Naive thymus-derived CD4-positive, alpha-beta T cell (primary cell): ENCODE results near the gene ILK. TPM values are rescaled to one million over a fixed set of nuclear protein-coding genes. Genes with fewer than 3 reads are reported as not detected.

Experiments
- ATAC-seq: fragments of 150-1000 bp; cut with Tn5 transposase; 2 replicates; pipeline ENCODE4 v1.10.0; 2021; ENCODE audit warnings: mild to moderate bottlenecking, moderate library complexity
- CTCF ChIA-PET: fragments of 350-600 bp; sonication (Branson Sonifier 250); formaldehyde crosslinking; loops from one replicate; lab custom pipeline; 2021; ENCODE audit warnings: antibody characterized with exemption; lab: Charles Lee
- POLR2A ChIA-PET: fragments of 350-600 bp; sonication (Branson Sonifier 250); formaldehyde crosslinking; loops from one replicate; lab custom pipeline; 2021; ENCODE audit warnings: antibody characterized with exemption, inconsistent platforms; lab: Charles Lee
- DNase-seq, 9 donors: peaks; one replicate each; pipeline versions ENCODE4 v3.0.0 to v3.0.0-alpha.2; 2020 to 2022; ENCODE audit warnings: mixed read lengths in 1 of 9
- H3K27ac ChIP-seq: one replicate; pipeline ENCODE4 v1.7.0; 2013; ENCODE audit warnings: mild to moderate bottlenecking, low read depth, low read length, moderate library complexity
- H3K27me3 ChIP-seq, 2 donors: one replicate each; pipeline ENCODE4 v1.7.0; 2013; ENCODE audit warnings: low read length in 2 of 2, mild to moderate bottlenecking in 2 of 2, moderate library complexity in 2 of 2; ENCODE audit not compliant: control insufficient read depth in 2 of 2, insufficient read depth in 2 of 2
- H3K36me3 ChIP-seq, 3 experiments: 1 replicate in 2 of 3; 2 replicates in 1 of 3; pipeline ENCODE4 v1.7.0; 2013; ENCODE audit warnings: low read length in 3 of 3, mild to moderate bottlenecking in 3 of 3, moderate library complexity in 1 of 3; ENCODE audit not compliant: insufficient read depth in 3 of 3, control insufficient read depth in 2 of 3
- H3K4me1 ChIP-seq, 2 donors: one replicate each; pipeline ENCODE4 v1.7.0; 2013; ENCODE audit warnings: low read length in 2 of 2, mild to moderate bottlenecking in 2 of 2, moderate library complexity in 1 of 2; ENCODE audit not compliant: control insufficient read depth in 2 of 2, insufficient read depth in 2 of 2
- H3K4me3 ChIP-seq: 2 replicates; pipeline ENCODE4 v1.7.0; 2013; ENCODE audit warnings: mild to moderate bottlenecking, low read length
- H3K9me3 ChIP-seq, 3 experiments: 1 replicate in 2 of 3; 2 replicates in 1 of 3; pipeline ENCODE4 v1.7.0; 2013; ENCODE audit warnings: low read length in 3 of 3; ENCODE audit not compliant: control insufficient read depth in 2 of 3
- H3K27ac Mint-ChIP-seq, 9 donors: one replicate each; pipeline ENCODE4 v1.8.0; 2020 to 2022; ENCODE audit warnings: mixed read lengths in 9 of 9, mild to moderate bottlenecking in 8 of 9, moderate library complexity in 5 of 9, inconsistent platforms in 2 of 9
- H3K27me3 Mint-ChIP-seq, 5 donors: one replicate each; pipeline ENCODE4 v1.8.0; 2021 to 2022; ENCODE audit warnings: mixed read lengths in 5 of 5, mild to moderate bottlenecking in 1 of 5
- H3K36me3 Mint-ChIP-seq, 5 donors: one replicate each; pipeline ENCODE4 v1.8.0; 2020 to 2022; ENCODE audit warnings: mixed read lengths in 5 of 5, mild to moderate bottlenecking in 3 of 5, inconsistent platforms in 1 of 5
- H3K4me1 Mint-ChIP-seq, 7 donors: one replicate each; pipeline ENCODE4 v1.8.0; 2020 to 2022; ENCODE audit warnings: mixed read lengths in 7 of 7, mild to moderate bottlenecking in 3 of 7, inconsistent platforms in 1 of 7
- H3K4me3 Mint-ChIP-seq, 10 donors: one replicate each; pipeline ENCODE4 v1.8.0; 2020 to 2022; ENCODE audit warnings: mild to moderate bottlenecking in 10 of 10, mixed read lengths in 10 of 10, moderate library complexity in 6 of 10, inconsistent platforms in 2 of 10
- H3K9me3 Mint-ChIP-seq, 11 donors: one replicate each; pipeline ENCODE4 v1.8.0; 2020 to 2022; ENCODE audit warnings: mixed read lengths in 11 of 11, mild to moderate bottlenecking in 4 of 11, inconsistent platforms in 1 of 11, moderate library complexity in 1 of 11
- intact Hi-C, 2 donors: fragments of 100-400 bp; cut with micrococcal nuclease; formaldehyde crosslinking; loops; one replicate each; pipeline ENCODE4 v1.15.1; 2023
- polyA plus RNA-seq, 2 donors: library from polyadenylated mRNA; unstranded; fragments of 300-500 nt; fragmentation: Illumina TruSeq; gene quantifications; one replicate each; pipeline ENCODE4 v1.2.3, GENCODE V29; 2021
- total RNA-seq, 6 experiments: library from RNA in 5 of 6; stranded (reverse) in 5 of 6; gene quantifications; 1 replicate in 5 of 6; 2 replicates in 1 of 6; pipeline ENCODE4 v1.2.3 and lab custom pipeline; 2021 to 2026

Gene ILK
- total and polyA plus RNA-seq, 7 experiments from 2014 or later: 34.4 to 165 (median 79.7) TPM

- H3K9me3 Mint-ChIP-seq: no peaks in the 10 kb centered on the region
- H3K27ac Mint-ChIP-seq: no peak overlapping the region
- H3K4me1 ChIP-seq: peaks cover 51% of the 10 kb centered on the region in 2 donors
- peak overlapping the region; percentile 86 for H3K27ac ChIP-seq
- H3K36me3 Mint-ChIP-seq: peaks cover 6 to 32% (median 13%) of the 10 kb centered on the region in 5 donors
- ChIA-PET POLR2A (interaction anchor here (0.7 to 10.3 kb wide), 20 partner anchors 8 to 226 kb away, joined by 3 to 170 read pairs (median 5); partner anchors contain the start of genes ARFIP2, DCHS1, MRPL17 and TAF10), CTCF (interaction anchor here (0.7 to 3.7 kb wide), 24 partner anchors 8 to 226 kb away, joined by 3 to 41 read pairs (median 4); partner anchors contain the start of genes MRPL17, TAF10 and TPP1)
- peak; percentile 26 to 74 (median 60) for DNase-seq
- no peaks in the 10 kb centered on the region for H3K9me3 ChIP-seq
- H3K36me3 ChIP-seq: peaks cover under 1 to 48% (median 8%) of the 10 kb centered on the region in 3 experiments
- peak overlapping the region; percentile 85 for H3K4me3 ChIP-seq
- H3K4me3 Mint-ChIP-seq: no peak overlapping the region
- peaks cover 9 to 33% (median 21%) of the 10 kb centered on the region in 7 donors for H3K4me1 Mint-ChIP-seq
- intact Hi-C loops: loop anchor here (1.0 to 10.0 kb wide), 10 partner anchors 8 to 919 kb away; partner anchors contain the start of genes MRPL17 (in 1 of the 2), SMPD1 (in 1 of the 2), TAF10 (in 1 of the 2) and TPP1 (in 1 of the 2)
- no peaks in the 10 kb centered on the region for H3K27me3 ChIP-seq
- H3K27me3 Mint-ChIP-seq: no peaks in the 10 kb centered on the region
- peak; percentile 71 for ATAC-seq
These were observed 580 bp downstream of the ILK start for GRCh38 chr11:6604081-6604626.

GRCh38 chr11:6604790-6605189 lies 1.2 kb downstream of the ILK start:
- Mint-ChIP-seq H3K4me3 (no peak overlapping the region), H3K4me1 (peaks cover 4 to 33% (median 17%) of the 10 kb centered on the region in 7 donors), H3K9me3 (no peaks in the 10 kb centered on the region), H3K27me3 (no peaks in the 10 kb centered on the region), H3K27ac (no peak overlapping the region), H3K36me3 (peaks cover 0 to 30% (median 11%) of the 10 kb centered on the region in 5 donors)
- Histone ChIP-seq H3K4me1 (peaks cover 51% of the 10 kb centered on the region in 2 donors), H3K36me3 (peaks cover 7 to 48% (median 8%) of the 10 kb centered on the region in 3 experiments), H3K9me3 (no peaks in the 10 kb centered on the region), H3K27ac (peak overlapping the region; percentile 86), H3K27me3 (no peaks in the 10 kb centered on the region), H3K4me3 (peak overlapping the region; percentile 85)
- no peak for ATAC-seq
- POLR2A ChIA-PET: interaction anchor here (0.7 to 10.3 kb wide), 18 partner anchors 8 to 226 kb away, joined by 3 to 170 read pairs (median 6); partner anchors contain the start of genes ARFIP2, DCHS1, MRPL17 and TAF10
- CTCF ChIA-PET: interaction anchor here (0.7 to 3.7 kb wide), 22 partner anchors 8 to 226 kb away, joined by 3 to 41 read pairs (median 4); partner anchors contain the start of genes MRPL17, TAF10 and TPP1
- no peak for DNase-seq
- intact Hi-C loops: loop anchor here (1.0 to 10.0 kb wide), 10 partner anchors 8 to 920 kb away; partner anchors contain the start of genes MRPL17 (in 1 of the 2), SMPD1 (in 1 of the 2), TAF10 (in 1 of the 2) and TPP1 (in 1 of the 2)

GRCh38 chr11:6606471-6607189 lies 3.1 kb downstream of the ILK start:
- peak overlapping the region in 6 of 10 donors; percentile 42 to 70 (median 51) for H3K4me3 Mint-ChIP-seq

GRCh38 chr11:6607190-6607795 lies 3.7 kb downstream of the ILK start:
- POLR2A ChIA-PET: interaction anchor here (0.6 to 10.3 kb wide), 9 partner anchors 11 to 188 kb away, joined by 3 to 170 read pairs (median 3); partner anchors contain the start of genes APBB1, MRPL17 and TPP1
- Mint-ChIP-seq H3K4me1 (peaks cover 0 to 39% (median 33%) of the 10 kb centered on the region in 7 donors), H3K9me3 (no peaks in the 10 kb centered on the region), H3K4me3 (peak overlapping the region in 8 of 10 donors; percentile 7 to 69 (median 44)), H3K27me3 (no peaks in the 10 kb centered on the region), H3K27ac (peak overlapping the region in 7 of 9 donors; percentile 39 to 81 (median 68)), H3K36me3 (peaks cover 0 to 42% (median 8%) of the 10 kb centered on the region in 5 donors)
- H3K27ac ChIP-seq: peak overlapping the region; percentile 53
- no peak overlapping the region for H3K4me3 ChIP-seq
- ATAC-seq (no peak), DNase-seq (peak in 1 of 9 donors; percentile 21)
- peaks cover 7 to 43% (median 17%) of the 10 kb centered on the region in 3 experiments for H3K36me3 ChIP-seq
- no peaks in the 10 kb centered on the region for H3K27me3 ChIP-seq
- intact Hi-C loops: loop anchor here in 1 of 2 donors (2.0 to 10.0 kb wide), 2 partner anchors 228 to 922 kb away; partner anchors contain the start of genes TRIM22 and TRIM5
- H3K4me1 ChIP-seq: peaks cover 46 to 54% of the 10 kb centered on the region in 2 donors
- CTCF ChIA-PET: interaction anchor here (0.6 to 2.8 kb wide), 3 partner anchors 76 to 101 kb away, joined by 3 to 14 read pairs (median 3); partner anchors contain the start of gene MRPL17
- H3K9me3 ChIP-seq: no peaks in the 10 kb centered on the region

More at GRCh38 chr11:6606471-6607189, 3.1 kb downstream of the ILK start:
- Mint-ChIP-seq H3K36me3 (peaks cover 0 to 43% (median 11%) of the 10 kb centered on the region in 5 donors), H3K27me3 (no peaks in the 10 kb centered on the region), H3K27ac (peak overlapping the region in 4 of 9 donors; percentile 44 to 89 (median 87)), H3K9me3 (no peaks in the 10 kb centered on the region), H3K4me1 (peaks cover 0 to 39% (median 34%) of the 10 kb centered on the region in 7 donors)
- H3K36me3 ChIP-seq: peaks cover 7 to 43% (median 17%) of the 10 kb centered on the region in 3 experiments
- ChIA-PET POLR2A (interaction anchor here (1.2 to 10.3 kb wide), 4 partner anchors 12 to 75 kb away, joined by 3 to 170 read pairs (median 37); partner anchors contain the start of genes MRPL17 and TPP1), CTCF (interaction anchor here (0.6 to 2.8 kb wide), 2 partner anchors 61 to 77 kb away, joined by 4 to 14 read pairs; partner anchors contain the start of gene MRPL17)
- H3K27me3 ChIP-seq: no peaks in the 10 kb centered on the region
- no peak for ATAC-seq
- H3K4me3 ChIP-seq: no peak overlapping the region
- intact Hi-C loops: loop anchor here in 1 of 2 donors (2.0 to 10.0 kb wide), 2 partner anchors 228 to 922 kb away; partner anchors contain the start of genes TRIM22 and TRIM5
- DNase-seq: peak in 2 of 9 donors; percentile 32 to 74
- peaks cover 53 to 61% of the 10 kb centered on the region in 2 donors for H3K4me1 ChIP-seq
- H3K9me3 ChIP-seq: no peaks in the 10 kb centered on the region
- H3K27ac ChIP-seq: peak overlapping the region; percentile 53

- Histone ChIP-seq H3K4me3 (no peak overlapping the region), H3K36me3 (peaks cover 7 to 42% (median 17%) of the 10 kb centered on the region in 3 experiments), H3K9me3 (no peaks in the 10 kb centered on the region), H3K4me1 (peaks cover 46 to 51% of the 10 kb centered on the region in 2 donors), H3K27me3 (no peaks in the 10 kb centered on the region), H3K27ac (peak overlapping the region; percentile 91)
- no peaks in the 10 kb centered on the region for H3K27me3 Mint-ChIP-seq
- CTCF ChIA-PET: interaction anchor here (0.6 to 2.8 kb wide), 3 partner anchors 60 to 79 kb away, joined by 3 to 14 read pairs (median 3); partner anchors contain the start of gene MRPL17
- peaks cover 0 to 42% (median 8%) of the 10 kb centered on the region in 5 donors for H3K36me3 Mint-ChIP-seq
- intact Hi-C loops: loop anchor here in 1 of 2 donors (10.0 kb wide), 1 partner anchor 923 kb away; the partner anchor contains the start of genes TRIM22 and TRIM5
- peaks cover 0 to 39% (median 33%) of the 10 kb centered on the region in 7 donors for H3K4me1 Mint-ChIP-seq
- no peak for ATAC-seq
- H3K27ac Mint-ChIP-seq: peak overlapping the region in 6 of 9 donors; percentile 39 to 81 (median 63)
- H3K9me3 Mint-ChIP-seq: no peaks in the 10 kb centered on the region
- H3K4me3 Mint-ChIP-seq: peak overlapping the region in 3 of 10 donors; percentile 39 to 69 (median 54)
- peak in 1 of 9 donors; percentile 14 for DNase-seq
- POLR2A ChIA-PET: interaction anchor here (0.6 to 10.3 kb wide), 11 partner anchors 10 to 205 kb away, joined by 3 to 170 read pairs (median 3); partner anchors contain the start of genes APBB1, ARFIP2, MRPL17 and TIMM10B
These were observed 4.4 kb downstream of the ILK start for GRCh38 chr11:6608011-6608410.
